A549 treated with AZD9567 at 1 μM for 4 hours (cell line): ENCODE results near the gene TRNAU1AP. TPM values are rescaled to one million over a fixed set of nuclear protein-coding genes. Genes with fewer than 3 reads are reported as not detected.

Experiments
- total RNA-seq: library from RNA; stranded (reverse); fragments of 200-300 nt; extraction: Qiagen RNA extraction; gene quantifications from 5 replicates; pipeline ENCODE4 v1.2.3, GENCODE V29; 2022; ENCODE audit not compliant: insufficient read depth

Gene TRNAU1AP
- 11.3 to 29.0 TPM (median 24.9 TPM) in 5 replicates for total RNA-seq

DNA sequence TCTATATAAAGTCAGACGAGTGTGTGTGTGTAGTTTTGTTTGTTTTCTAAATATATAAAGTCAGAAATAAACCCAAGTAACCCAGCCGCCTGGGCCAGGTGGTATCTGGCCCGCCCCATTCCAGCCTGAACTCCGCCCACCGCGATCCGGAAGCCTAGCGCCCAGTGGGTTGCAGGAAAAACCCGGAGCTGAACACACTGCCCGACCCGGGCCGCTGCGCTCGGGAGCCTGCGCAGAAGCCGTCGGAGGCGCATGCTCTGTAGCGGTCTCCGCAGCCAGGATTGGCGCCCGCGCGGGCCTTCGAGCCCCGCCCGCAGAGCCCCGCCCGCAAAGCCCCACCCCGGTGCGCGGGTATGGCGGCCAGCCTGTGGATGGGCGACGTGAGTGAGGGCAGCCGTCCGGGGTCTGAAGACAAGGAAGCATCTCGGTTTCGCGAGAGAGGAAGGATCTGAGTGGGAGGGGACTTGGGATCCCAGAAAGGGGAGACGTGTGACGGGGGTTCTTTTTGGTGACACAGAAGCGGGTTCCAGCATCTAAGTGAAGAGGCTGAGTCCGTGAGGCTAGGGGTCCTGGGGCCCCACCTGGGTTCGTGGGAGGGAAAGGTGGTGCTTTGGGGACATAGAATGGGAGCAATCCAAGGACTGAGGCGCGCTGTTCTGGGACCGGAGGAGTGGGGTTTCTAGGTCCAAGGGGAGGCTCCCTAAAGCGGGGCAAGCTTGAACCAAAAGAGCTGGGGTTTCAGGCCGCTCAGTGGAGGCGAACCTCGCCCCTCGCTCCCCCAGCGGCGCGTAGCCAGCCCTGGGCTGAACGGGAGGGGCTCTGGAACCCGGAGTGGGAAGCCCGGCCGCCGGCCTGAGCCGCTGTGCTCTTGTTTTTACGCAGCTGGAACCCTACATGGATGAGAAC, at the start of gene TRNAU1AP:
TSS of gene TRNAU1AP (plus strand) at position 328 of the 906 bp plus-strand sequence. CDS start at position 354, 26 bp downstream.

GRCh38 chr1:28505406-28506187, 47.3 kb upstream of the TRNAU1AP start, which contains the start of gene RCC1:
RCC1 (plus strand) TSS chr1:28506043; CDS start chr1:28529867, 23,824 bp downstream.

DNA sequence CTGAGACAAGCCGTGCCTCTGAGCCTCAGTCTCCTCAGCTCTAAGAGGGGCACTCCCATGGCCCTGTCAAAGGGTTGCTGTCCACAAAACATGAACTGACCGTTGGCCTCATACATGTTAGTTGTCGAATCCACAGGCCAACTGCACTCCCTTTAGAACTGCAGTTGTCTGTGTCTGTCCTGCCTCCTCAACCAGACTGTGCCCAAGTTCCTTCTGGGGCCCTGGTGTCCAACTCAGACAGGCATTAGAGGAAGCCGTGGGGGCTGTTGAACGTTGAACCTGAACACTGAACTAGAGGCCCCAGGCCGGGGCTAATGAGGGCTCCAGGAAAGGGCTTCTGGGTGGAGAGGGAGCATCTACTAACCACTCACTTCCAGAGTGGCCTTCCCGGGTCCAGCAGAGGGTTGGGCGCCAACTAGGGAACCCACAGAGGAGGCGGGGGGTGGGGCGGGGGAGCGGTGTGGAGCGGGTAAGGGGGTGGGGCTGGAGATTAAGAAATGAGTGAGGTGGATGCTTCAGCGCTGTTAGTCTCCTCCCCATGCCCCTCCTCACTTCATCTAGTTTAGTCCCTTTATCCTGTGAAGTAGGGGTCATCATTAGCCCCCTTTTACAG, 38.9 kb downstream of the TRNAU1AP start, which contains the start of gene RAB42:
TSS of gene RAB42 (plus strand) at position 558 of the 613 bp plus-strand sequence. CDS start 247 bp downstream, outside the sequence.

Other genes with a start within 250 kb of the TRNAU1AP start
- 14.8 to 20.1 TPM (median 15.1 TPM) in 5 replicates for gene MED18, start 224.0 kb upstream of the TRNAU1AP start, total RNA-seq
- gene PHACTR4, start 183.3 kb upstream of the TRNAU1AP start, total RNA-seq: 20.3 to 22.0 TPM (median 21.0 TPM) in 5 replicates
- 70.1 to 80.0 TPM (median 78.8 TPM) in 5 replicates for gene RCC1, start 47.0 kb upstream of the TRNAU1AP start, total RNA-seq
- gene RAB42, start 39.2 kb downstream of the TRNAU1AP start, total RNA-seq: 2.0 to 3.1 TPM (median 2.5 TPM) in 4 of 5 replicates, not detected in the other
- 14.6 to 17.0 TPM (median 15.4 TPM) in 5 replicates for gene TAF12, start 90.0 kb downstream of the TRNAU1AP start, total RNA-seq
- not detected in 5 replicates for gene RNU11, start 95.5 kb downstream of the TRNAU1AP start, total RNA-seq
- 5.3 to 7.2 TPM (median 5.4 TPM) in 5 replicates for gene GMEB1, start 115.7 kb downstream of the TRNAU1AP start, total RNA-seq
- 55.6 to 60.5 TPM (median 56.9 TPM) in 5 replicates for gene YTHDF2, start 183.9 kb downstream of the TRNAU1AP start, total RNA-seq